ENCODE measurements around the gene NARF.
"Not testable (repeated sequence)": the region's sequence is repeated elsewhere in the genome, so short reads cannot be mapped to it uniquely, and the experiment has no call there.

NARF gene

DNA sequence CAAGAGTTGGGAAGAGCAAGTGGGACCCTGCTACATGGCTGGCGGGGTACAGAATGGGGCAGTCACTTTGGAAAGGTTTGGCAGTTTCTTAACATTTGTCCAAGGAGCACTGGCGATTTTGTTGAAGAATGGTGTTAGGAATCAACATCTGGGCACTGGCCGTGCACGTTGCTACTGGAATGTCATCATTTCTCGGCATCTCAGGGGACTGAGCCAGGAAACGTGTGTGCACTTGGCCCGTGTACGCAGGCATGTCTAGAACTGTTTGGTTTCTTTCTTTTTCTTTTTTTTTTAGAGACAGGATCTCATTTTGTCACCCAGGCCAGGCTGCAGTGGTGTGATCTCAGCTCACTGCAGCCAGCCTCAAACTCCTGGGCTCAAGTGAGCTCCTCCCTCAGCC is 43.7 kb downstream of the NARF start:
- no peaks in the 10 kb centered on the region for H3K36me3 Mint-ChIP-seq (ENCODE audit: low read depth)
- H3K4me1 Mint-ChIP-seq (ENCODE audit: low read depth), result peaks cover 9% of the 10 kb centered on the region
- H3K9me3 Mint-ChIP-seq, result no peaks in the 10 kb centered on the region
- no peak overlapping the region for H3K4me3 Mint-ChIP-seq
- peaks cover 4% of the 10 kb centered on the region for H3K27me3 Mint-ChIP-seq
- intact Hi-C loops (cut with micrococcal nuclease), result no loop called here
- H3K27ac Mint-ChIP-seq, result no peak overlapping the region

DNA sequence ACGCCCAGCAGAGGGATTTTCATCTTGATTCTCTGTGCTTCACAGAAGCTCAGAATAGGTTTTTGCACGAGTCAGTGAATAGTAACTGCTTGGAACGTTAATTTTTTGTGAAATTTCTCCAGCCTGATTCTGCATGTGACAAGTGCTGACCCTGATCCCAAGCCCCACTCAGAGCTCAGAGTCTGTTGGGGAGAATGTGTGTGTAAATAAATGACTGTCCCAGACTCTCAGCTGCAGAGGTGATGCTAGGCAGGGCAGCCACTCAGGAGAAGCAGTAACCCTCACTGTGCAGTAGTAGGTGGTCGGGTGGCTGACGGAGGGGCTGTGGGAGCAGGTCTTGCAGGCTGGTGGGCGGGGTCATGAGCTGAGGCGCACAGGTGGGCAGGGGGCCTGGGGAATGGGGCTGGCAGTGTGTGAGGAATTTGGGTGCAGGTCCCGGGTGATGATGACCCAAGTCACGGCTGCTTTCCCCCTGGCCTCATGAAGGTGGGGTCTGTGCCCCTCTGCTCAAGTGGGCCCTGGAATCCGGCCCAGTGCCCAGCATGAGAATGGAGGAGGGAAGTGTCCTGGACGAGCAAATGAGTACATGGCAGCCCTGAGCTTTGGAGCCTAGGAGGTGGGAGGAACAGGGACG is 44.7 kb downstream of the NARF start:
- Mint-ChIP-seq H3K36me3 (ENCODE audit: low read depth) (no peaks in the 10 kb centered on the region), H3K27ac (no peak overlapping the region), H3K4me3 (no peak overlapping the region), H3K9me3 (no peaks in the 10 kb centered on the region), H3K27me3 (peaks cover 4% of the 10 kb centered on the region), H3K4me1 (ENCODE audit: low read depth) (peaks cover 14% of the 10 kb centered on the region)
- intact Hi-C loops (cut with micrococcal nuclease), result no loop called here

DNA sequence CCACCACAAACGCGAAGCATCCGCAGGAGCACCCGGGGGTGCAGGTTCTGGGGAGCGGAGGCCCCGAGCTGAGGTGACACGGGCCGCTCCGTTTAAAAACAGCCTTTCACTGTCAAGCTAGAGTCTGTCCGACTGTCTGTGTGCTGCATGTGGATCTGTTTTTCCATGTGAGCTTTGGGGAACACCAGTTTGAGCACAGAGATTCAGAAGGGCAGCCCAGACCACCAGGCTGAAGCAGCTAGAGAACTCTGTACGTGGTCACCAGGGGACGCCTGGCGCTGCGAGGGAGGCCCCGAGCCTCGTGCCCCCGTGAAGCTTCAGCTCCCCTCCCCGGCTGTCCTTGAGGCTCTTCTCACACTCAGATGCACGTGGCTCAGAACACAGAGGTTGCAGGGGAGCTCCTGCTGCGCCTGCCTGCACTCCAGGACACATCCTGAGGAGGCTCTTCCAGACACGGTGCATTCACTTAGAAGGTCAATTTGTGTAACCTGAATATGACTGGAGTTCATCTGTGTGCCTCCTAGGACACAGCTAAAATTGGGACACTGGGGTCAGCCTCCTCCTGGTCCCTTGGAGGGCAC is 45.3 kb downstream of the NARF start:
- intact Hi-C loops (cut with micrococcal nuclease), result no loop called here
- H3K27ac Mint-ChIP-seq, result no peak overlapping the region
- peaks cover 4% of the 10 kb centered on the region for H3K27me3 Mint-ChIP-seq
- peaks cover 13% of the 10 kb centered on the region for H3K4me1 Mint-ChIP-seq (ENCODE audit: low read depth)
- no peak overlapping the region for H3K4me3 Mint-ChIP-seq
- H3K9me3 Mint-ChIP-seq, result no peaks in the 10 kb centered on the region
- no peaks in the 10 kb centered on the region for H3K36me3 Mint-ChIP-seq (ENCODE audit: low read depth)

GRCh38 chr17:82505296-82505695 is 46.8 kb downstream of the NARF start:
- Mint-ChIP-seq H3K4me3 (no peak overlapping the region), H3K36me3 (ENCODE audit: low read depth) (no peaks in the 10 kb centered on the region), H3K27me3 (peaks cover 4% of the 10 kb centered on the region), H3K27ac (no peak overlapping the region), H3K4me1 (ENCODE audit: low read depth) (peaks cover 6% of the 10 kb centered on the region), H3K9me3 (no peaks in the 10 kb centered on the region)
- intact Hi-C loops (cut with micrococcal nuclease), result no loop called here

- H3K4me3 Mint-ChIP-seq; H3K27me3 Mint-ChIP-seq; H3K27ac Mint-ChIP-seq; H3K4me1 Mint-ChIP-seq (ENCODE audit: low read depth); H3K9me3 Mint-ChIP-seq; intact Hi-C loops (cut with micrococcal nuclease); H3K36me3 Mint-ChIP-seq (ENCODE audit: low read depth): not testable (repeated sequence)
These were observed 47.9 kb downstream of the NARF start for GRCh38 chr17:82506402-82506801.

DNA sequence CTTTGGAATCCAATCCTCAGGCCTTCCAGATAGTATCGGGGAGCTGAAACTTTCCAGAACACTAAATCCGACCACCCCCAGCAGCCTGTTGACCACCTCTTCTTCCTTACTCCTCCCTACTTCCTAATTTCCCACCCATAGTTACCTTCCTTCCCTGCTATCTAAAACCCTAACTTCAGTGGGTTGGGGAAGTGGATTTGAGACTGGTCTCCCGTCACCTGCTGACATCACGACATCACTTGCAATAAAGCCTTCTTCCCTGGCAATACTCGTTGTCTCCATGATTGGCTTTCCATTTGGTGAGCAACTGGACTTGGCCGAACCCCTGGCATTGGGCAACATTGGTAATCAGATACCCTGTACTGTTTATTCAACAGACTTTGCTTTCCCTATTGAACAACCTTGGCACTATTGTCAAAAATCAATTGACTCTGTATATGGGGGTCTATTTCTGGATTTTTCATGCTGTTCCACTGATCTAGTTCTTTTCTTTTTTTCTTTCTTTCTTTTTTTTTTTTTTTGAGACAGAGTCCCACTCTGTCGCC is 49.2 kb downstream of the NARF start:
- Mint-ChIP-seq H3K27me3 (no peaks in the 10 kb centered on the region), H3K4me3 (no peak overlapping the region), H3K4me1 (ENCODE audit: low read depth) (peaks cover 6% of the 10 kb centered on the region), H3K9me3 (no peaks in the 10 kb centered on the region), H3K27ac (no peak overlapping the region), H3K36me3 (ENCODE audit: low read depth) (no peaks in the 10 kb centered on the region)
- intact Hi-C loops (cut with micrococcal nuclease), result no loop called here

- H3K27ac Mint-ChIP-seq; H3K4me3 Mint-ChIP-seq; H3K4me1 Mint-ChIP-seq (ENCODE audit: low read depth); intact Hi-C loops (cut with micrococcal nuclease); H3K27me3 Mint-ChIP-seq; H3K9me3 Mint-ChIP-seq; H3K36me3 Mint-ChIP-seq (ENCODE audit: low read depth): not testable (repeated sequence)
These were observed 53.1 kb downstream of the NARF start for GRCh38 chr17:82511642-82512041.

GRCh38 chr17:82513864-82514263 is 55.3 kb downstream of the NARF start:
- H3K4me1 Mint-ChIP-seq (ENCODE audit: low read depth); H3K27ac Mint-ChIP-seq; H3K4me3 Mint-ChIP-seq; H3K9me3 Mint-ChIP-seq; intact Hi-C loops (cut with micrococcal nuclease); H3K36me3 Mint-ChIP-seq (ENCODE audit: low read depth); H3K27me3 Mint-ChIP-seq: not testable (repeated sequence)

DNA sequence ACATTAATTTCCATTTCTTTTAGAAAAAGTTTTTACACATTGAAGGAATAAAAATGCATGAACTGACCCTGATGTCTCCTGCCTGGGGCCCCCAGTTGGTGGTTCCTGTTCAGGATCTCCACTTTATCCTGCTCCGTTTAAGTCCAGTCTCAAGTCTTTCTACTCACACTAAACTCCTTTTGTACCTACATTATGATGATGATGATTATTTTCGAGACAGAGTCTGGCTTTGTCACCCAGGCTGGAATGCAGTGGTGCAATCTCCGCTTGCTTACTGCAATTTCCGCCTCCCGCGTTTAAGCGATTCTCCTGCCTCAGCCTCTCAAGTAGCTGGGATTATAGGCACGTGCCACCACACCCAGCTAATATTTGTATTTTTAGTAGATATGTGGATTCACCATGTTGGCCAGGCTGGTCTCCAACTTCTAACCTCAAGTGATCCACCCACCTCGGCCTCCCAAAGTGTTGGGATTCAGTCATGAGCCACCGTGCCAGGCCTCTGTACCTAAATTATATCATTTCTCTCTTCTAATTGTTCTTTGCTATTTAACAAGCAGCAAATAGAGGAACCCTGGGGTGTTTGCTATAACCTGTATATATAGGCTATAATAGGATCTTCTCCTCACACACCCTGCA is 58.8 kb downstream of the NARF start:
- H3K27ac Mint-ChIP-seq, result no peak overlapping the region
- peaks cover 18% of the 10 kb centered on the region for H3K4me1 Mint-ChIP-seq (ENCODE audit: low read depth)
- intact Hi-C loops (cut with micrococcal nuclease), result loop anchor here (5.0 kb wide), 1 partner anchor 35 kb away; no protein-coding TSS in a partner anchor
- no peaks in the 10 kb centered on the region for H3K27me3 Mint-ChIP-seq
- H3K4me3 Mint-ChIP-seq, result no peak overlapping the region
- peaks cover 13% of the 10 kb centered on the region for H3K36me3 Mint-ChIP-seq (ENCODE audit: low read depth)
- H3K9me3 Mint-ChIP-seq, result peaks cover 8% of the 10 kb centered on the region

- peak within 1 kb of the TSS; percentile 81 for H3K27ac Mint-ChIP-seq
- H3K36me3 Mint-ChIP-seq (ENCODE audit: low read depth), result peaks cover 24% of the 10 kb centered on the region
- intact Hi-C loops (cut with micrococcal nuclease), result loop anchor here (1.0 to 5.0 kb wide), 2 partner anchors 22 to 33 kb away; no protein-coding TSS in a partner anchor
- H3K27me3 Mint-ChIP-seq, result no peaks in the 10 kb centered on the region
- H3K4me1 Mint-ChIP-seq (ENCODE audit: low read depth), result peaks cover 28% of the 10 kb centered on the region
- H3K4me3 Mint-ChIP-seq, result peak within 1 kb of the TSS; percentile 84
- H3K9me3 Mint-ChIP-seq, result peaks cover 8% of the 10 kb centered on the region
These were observed 60.6 kb downstream of the NARF start, which contains the start of gene FOXK2 for GRCh38 chr17:82518826-82519810. Gene FOXK2, plus strand, starts transcription at chr17:82519732. Its CDS starts 157 bp downstream, at chr17:82519889.

- peaks cover 37% of the 10 kb centered on the region for H3K4me1 Mint-ChIP-seq (ENCODE audit: low read depth)
- peak overlapping the region; percentile 84 for H3K4me3 Mint-ChIP-seq
These were observed 61.7 kb downstream of the NARF start for GRCh38 chr17:82519971-82520903.

DNA sequence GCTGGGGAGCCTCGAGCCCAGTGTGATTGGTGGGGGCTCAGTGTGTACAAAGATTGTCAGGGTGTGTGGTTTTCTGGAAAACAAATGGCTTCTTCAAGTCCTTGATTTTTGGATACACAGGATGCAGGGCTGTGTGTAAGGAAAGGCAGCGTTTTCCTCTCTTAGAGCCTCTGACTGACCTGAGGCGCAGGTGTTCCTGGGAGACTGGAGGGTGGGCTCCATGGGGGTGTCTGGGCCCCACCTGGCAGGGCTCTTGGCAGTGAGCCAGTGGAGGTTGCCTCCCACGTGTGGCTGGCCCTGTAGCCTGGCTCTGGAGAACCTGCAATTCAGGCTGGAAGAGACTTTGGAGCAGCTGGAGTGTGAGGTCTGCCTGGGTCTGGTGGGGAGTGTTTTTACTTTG is 66.0 kb downstream of the NARF start:
- H3K9me3 Mint-ChIP-seq, result no peaks in the 10 kb centered on the region
- no peak overlapping the region for H3K27ac Mint-ChIP-seq
- intact Hi-C loops (cut with micrococcal nuclease), result no loop called here
- H3K4me3 Mint-ChIP-seq, result no peak overlapping the region
- no peaks in the 10 kb centered on the region for H3K27me3 Mint-ChIP-seq
- peaks cover 69% of the 10 kb centered on the region for H3K4me1 Mint-ChIP-seq (ENCODE audit: low read depth)
- peaks cover 28% of the 10 kb centered on the region for H3K36me3 Mint-ChIP-seq (ENCODE audit: low read depth)

More at GRCh38 chr17:82519971-82520903, 61.7 kb downstream of the NARF start:
- no peaks in the 10 kb centered on the region for H3K9me3 Mint-ChIP-seq
- H3K27me3 Mint-ChIP-seq, result no peaks in the 10 kb centered on the region
- H3K27ac Mint-ChIP-seq, result peak overlapping the region; percentile 81
- H3K36me3 Mint-ChIP-seq (ENCODE audit: low read depth), result peaks cover 24% of the 10 kb centered on the region
- intact Hi-C loops (cut with micrococcal nuclease), result loop anchor here (1.0 to 5.0 kb wide), 2 partner anchors 23 to 32 kb away; no protein-coding TSS in a partner anchor

DNA sequence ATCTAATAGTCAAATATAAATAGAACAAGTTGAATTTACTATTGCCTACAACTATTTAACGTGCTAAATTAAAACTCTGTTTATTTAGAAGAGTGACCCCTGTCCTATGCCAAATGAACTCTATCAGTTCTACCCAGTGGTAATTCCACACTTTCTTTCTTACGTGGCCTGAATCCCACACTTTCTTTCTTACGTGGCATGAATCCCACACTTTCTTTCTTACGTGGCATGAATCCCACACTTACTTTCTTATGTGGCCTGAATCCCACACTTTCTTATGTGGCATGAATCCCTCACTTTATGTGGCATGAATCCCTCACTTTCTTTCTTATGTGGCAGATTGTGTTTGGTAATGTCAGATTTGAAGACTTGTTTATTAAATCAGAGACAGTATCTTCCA is 67.2 kb downstream of the NARF start:
- Mint-ChIP-seq H3K4me3 (no peak overlapping the region), H3K27me3 (no peaks in the 10 kb centered on the region), H3K27ac (no peak overlapping the region), H3K9me3 (no peaks in the 10 kb centered on the region), H3K36me3 (ENCODE audit: low read depth) (peaks cover 22% of the 10 kb centered on the region), H3K4me1 (ENCODE audit: low read depth) (peaks cover 76% of the 10 kb centered on the region)
- intact Hi-C loops (cut with micrococcal nuclease), result no loop called here

Measured in dendritic cell treated with granulocyte-macrophage colony-stimulating factor and Interleukin-4, amounts not matched to agents 40 ng/mL and 50 ng/mL, for 4 days (primary cell).